RWPE1 (cell line): ENCODE measurements around the gene KCNMA1.

ENCODE experiments used
- CTCF ChIA-PET: fragments of 350-600 bp; sonication (Branson Sonifier 250); formaldehyde crosslinking; extraction: SDS; loops from one replicate; lab custom pipeline; 2021; lab: Yijun Ruan, JAX
- POLR2A ChIA-PET: fragments of 400-600 bp; formaldehyde crosslinking; extraction: SDS; loops from one replicate; lab custom pipeline; 2020; ENCODE audit warnings: antibody characterized with exemption; ENCODE audit not compliant: low non-redundant PET; lab: Yijun Ruan, JAX
- DNase-seq: peaks from one replicate; pipeline ENCODE4 v3.0.0; 2012; ENCODE audit warnings: low spot score
- H3K27ac ChIP-seq: fragments of 450-650 bp; 2 replicates; pipeline ENCODE4 v1.5.1; 2017
- TF ChIP-seq, protein P1 (sequence below): fragments of 450-650 bp; conservative IDR thresholded peaks from 2 replicates; pipeline ENCODE4 v1.5.1; 2017; ENCODE audit warnings: low read depth, mild to moderate bottlenecking

KCNMA1 gene

DNA sequence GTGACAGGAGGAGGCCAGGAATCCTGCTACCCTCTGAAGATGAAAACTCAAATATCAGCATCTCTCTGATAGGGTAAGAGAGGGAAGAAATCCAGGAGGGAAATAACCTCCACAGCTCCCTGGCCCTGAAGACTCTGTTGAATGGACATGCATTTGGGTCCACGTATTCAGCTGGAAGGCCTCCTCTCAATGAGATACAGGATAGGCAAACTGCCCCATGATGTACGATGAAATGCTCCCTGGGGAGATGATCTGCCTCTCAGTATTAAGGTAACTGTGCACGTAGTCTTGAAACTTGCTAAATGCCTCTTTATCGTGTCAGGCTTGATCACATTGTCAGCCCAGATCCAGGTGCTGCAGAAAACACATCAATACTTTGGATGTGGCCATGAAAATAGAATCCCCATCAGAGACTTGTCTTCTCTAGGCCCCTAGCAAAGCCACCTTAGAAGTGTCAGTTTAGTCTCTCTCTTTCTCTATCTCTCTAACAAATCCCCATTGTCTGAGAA lies 384.0 kb downstream of the KCNMA1 start:
- no peak overlapping the region for H3K27ac ChIP-seq
- TF ChIP-seq, protein P1, sequence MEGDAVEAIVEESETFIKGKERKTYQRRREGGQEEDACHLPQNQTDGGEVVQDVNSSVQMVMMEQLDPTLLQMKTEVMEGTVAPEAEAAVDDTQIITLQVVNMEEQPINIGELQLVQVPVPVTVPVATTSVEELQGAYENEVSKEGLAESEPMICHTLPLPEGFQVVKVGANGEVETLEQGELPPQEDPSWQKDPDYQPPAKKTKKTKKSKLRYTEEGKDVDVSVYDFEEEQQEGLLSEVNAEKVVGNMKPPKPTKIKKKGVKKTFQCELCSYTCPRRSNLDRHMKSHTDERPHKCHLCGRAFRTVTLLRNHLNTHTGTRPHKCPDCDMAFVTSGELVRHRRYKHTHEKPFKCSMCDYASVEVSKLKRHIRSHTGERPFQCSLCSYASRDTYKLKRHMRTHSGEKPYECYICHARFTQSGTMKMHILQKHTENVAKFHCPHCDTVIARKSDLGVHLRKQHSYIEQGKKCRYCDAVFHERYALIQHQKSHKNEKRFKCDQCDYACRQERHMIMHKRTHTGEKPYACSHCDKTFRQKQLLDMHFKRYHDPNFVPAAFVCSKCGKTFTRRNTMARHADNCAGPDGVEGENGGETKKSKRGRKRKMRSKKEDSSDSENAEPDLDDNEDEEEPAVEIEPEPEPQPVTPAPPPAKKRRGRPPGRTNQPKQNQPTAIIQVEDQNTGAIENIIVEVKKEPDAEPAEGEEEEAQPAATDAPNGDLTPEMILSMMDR: no peak
- no peak for DNase-seq
- POLR2A ChIA-PET: no interaction called here
- CTCF ChIA-PET: interaction anchor here (1.1 to 1.3 kb wide), 2 partner anchors 80 to 458 kb away, joined by 3 to 5 read pairs; no protein-coding TSS in a partner anchor

DNA sequence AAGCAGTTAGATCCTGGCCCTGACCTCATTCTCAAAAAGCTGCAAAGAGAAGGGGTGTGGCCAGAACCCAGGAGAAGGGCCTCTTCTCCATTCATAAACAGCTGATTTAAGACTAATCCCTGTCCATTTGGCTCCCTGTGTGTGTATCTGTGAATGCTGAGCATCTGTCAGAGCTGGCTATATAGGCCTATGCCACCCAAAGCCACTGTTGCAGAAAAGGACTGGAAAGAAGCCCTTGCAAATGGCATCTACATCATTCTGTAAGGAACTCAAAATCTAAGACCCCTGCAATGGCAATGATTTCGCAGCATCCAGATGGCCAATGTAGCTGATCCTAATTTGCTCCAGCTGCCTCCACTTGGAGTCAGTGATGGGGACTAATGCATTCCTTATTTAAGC lies 384.5 kb downstream of the KCNMA1 start:
- DNase-seq: no peak
- ChIA-PET POLR2A (interaction anchor here (0.7 kb wide), 1 partner anchor 77 kb away, joined by 3 read pairs; no protein-coding TSS in a partner anchor), CTCF (interaction anchor here (0.6 to 1.3 kb wide), 2 partner anchors 242 to 459 kb away, joined by 3 to 5 read pairs; no protein-coding TSS in a partner anchor)
- no peak overlapping the region for H3K27ac ChIP-seq
- TF ChIP-seq, protein P1: no peak

DNA sequence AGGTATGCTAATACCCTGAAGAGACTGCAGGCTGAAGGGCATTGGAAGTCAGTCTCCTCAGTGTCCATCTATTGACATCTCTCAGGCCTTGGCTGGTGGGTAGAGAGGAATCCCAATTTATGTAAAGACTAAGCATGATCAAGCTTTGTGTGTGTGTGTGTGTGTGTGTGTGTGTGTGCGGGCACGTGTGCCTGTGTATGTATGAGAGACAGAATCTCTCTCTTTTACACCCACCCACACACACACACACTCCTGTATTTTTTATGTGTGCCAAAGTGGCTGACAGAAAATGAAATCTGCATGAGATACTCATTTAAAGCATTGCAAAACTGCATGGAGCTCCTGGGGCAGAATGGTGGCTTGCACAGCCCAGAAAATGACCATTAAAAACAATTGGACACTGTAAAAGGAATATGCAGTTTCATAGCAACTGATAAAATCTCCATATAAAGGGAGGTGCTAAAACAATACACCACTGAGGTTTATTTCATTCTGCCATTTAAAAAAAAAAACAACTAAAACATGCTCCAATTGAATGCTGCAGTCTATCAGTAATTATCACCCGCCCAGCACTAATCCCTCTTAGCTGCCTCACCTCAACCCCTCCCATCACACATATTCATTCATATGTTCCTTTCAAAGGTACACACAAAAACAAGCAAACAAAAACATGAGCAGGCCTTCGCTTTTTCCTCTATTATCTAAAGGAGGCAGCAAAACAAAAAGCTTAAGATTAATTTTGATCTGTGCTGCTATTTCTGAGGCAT lies 385.0 kb downstream of the KCNMA1 start:
- H3K27ac ChIP-seq: no peak overlapping the region
- TF ChIP-seq, protein P1: no peak
- ChIA-PET POLR2A (interaction anchor here (0.7 kb wide), 1 partner anchor 77 kb away, joined by 3 read pairs; no protein-coding TSS in a partner anchor), CTCF (interaction anchor here (0.6 to 1.3 kb wide), 2 partner anchors 242 to 459 kb away, joined by 3 to 5 read pairs; no protein-coding TSS in a partner anchor)
- no peak for DNase-seq

DNA sequence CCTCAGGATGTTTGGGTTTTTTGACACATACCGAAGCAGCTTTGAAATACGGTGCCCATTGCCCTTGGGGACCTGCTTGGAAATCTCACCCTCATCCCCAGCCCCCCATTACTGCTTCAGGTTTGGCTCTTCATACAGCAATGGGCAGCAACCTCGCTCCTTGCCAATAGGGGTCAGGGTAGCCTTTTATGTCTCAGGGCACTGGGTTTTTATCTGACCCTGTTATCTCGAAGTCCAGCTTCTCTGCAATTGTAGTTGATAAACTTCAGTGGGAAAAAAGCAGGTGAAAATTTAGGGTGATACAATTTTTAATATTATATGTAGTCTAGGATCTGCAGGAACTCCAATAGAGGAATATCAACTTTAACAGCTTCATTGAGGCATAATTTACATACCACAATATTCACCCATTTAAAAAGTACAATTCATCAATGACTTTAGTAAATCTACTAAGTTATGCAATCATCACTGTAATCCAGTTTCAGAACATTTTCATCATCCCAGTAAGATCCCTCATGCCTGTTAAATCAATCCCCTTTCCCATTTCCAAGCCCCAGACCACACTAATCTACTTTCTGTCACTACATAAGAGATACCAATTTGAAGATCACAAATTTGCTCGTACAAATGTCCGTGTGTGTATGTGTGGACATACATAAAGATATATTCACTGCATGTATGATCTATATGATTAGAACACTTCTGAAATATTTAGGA lies 386.2 kb downstream of the KCNMA1 start:
- POLR2A ChIA-PET: no interaction called here
- CTCF ChIA-PET: interaction anchor here (0.8 to 1.5 kb wide), 6 partner anchors 13 to 459 kb away, joined by 3 to 8 read pairs (median 4); no protein-coding TSS in a partner anchor
- TF ChIP-seq, protein P1: peak; percentile 46
- H3K27ac ChIP-seq: no peak overlapping the region
- peak; percentile 60 for DNase-seq

DNA sequence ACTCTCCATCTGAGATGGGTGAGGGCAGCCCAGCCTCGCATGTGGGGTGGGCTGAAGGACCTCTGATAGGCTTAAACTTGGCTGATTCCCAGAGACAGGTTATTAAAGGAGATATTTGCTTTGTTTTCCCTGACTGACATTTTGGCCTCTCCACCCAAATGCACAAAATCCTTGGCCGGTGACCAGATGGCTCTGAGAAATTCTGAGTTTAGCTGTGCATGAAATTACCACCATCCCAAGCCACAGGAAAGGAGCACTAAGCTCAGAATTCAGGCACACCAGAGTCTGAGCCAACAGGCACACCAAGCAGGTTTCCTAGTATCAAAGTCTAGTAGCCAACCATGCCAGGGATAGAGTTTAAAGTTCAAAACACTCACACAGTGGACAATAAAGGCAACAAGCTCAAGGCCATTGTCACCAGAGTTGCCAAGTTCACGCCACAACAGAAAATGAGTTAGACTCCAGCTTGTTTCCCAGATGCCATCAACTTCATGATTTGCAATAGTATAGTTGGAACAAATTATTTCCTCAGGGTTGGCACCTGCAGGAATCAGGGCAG lies 387.6 kb downstream of the KCNMA1 start:
- no peak for DNase-seq
- CTCF ChIA-PET: interaction anchor here (0.6 kb wide), 2 partner anchors 57 to 559 kb away, joined by 3 read pairs; no protein-coding TSS in a partner anchor
- no peak overlapping the region for H3K27ac ChIP-seq
- TF ChIP-seq, protein P1: no peak
- POLR2A ChIA-PET: no interaction called here
